ENCODE measurements around the gene CD47.

- no peak for TF ChIP-seq POLR2AphosphoS5 (IDR thresholded peaks at IDR 0.05)
- TF ChIP-seq POLR2A (IDR thresholded peaks at IDR 0.05): no peak
- no peak for TF ChIP-seq CTCF (IDR thresholded peaks at IDR 0.05)
- no peak for TF ChIP-seq EP300 (IDR thresholded peaks at IDR 0.05)
Observed at GRCh38 chr3:108062051-108062450, 28.8 kb downstream of the CD47 start.
